RWPE2 (cell line): ENCODE measurements around the gene WNT6.

Source experiments
- ATAC-seq: fragments of 200-7000 bp; cut with Tn5 transposase; 3 replicates; pipeline ENCODE4 v1.9.1; 2021; ENCODE audit warnings: low read depth
- DNase-seq: peaks from one replicate; pipeline ENCODE4 v3.0.0-alpha.2; 2020; ENCODE audit warnings: low spot score
- H3K27ac ChIP-seq: fragments of 450-650 bp; 2 replicates; pipeline ENCODE4 v1.5.1; 2017; ENCODE audit warnings: mild to moderate bottlenecking; ENCODE audit not compliant: poor library complexity, severe bottlenecking
- H3K27me3 ChIP-seq: fragments of 250-450 bp; sonication (Bioruptor Pico); 2 replicates; pipeline ENCODE4 v1.5.1; 2021; ENCODE audit warnings: mild to moderate bottlenecking, moderate library complexity; ENCODE audit not compliant: insufficient read depth, poor library complexity, severe bottlenecking
- H3K36me3 ChIP-seq: fragments of 250-450 bp; sonication (Bioruptor Pico); 2 replicates; pipeline ENCODE4 v1.5.1; 2020; ENCODE audit warnings: low read depth, mild to moderate bottlenecking, moderate library complexity
- H3K4me1 ChIP-seq: fragments of 250-450 bp; sonication (Bioruptor Pico); 2 replicates; pipeline ENCODE4 v1.5.1; 2021; ENCODE audit warnings: mild to moderate bottlenecking, moderate library complexity; ENCODE audit not compliant: insufficient read depth, poor library complexity, severe bottlenecking
- H3K4me3 ChIP-seq: fragments of 250-450 bp; sonication (Bioruptor Pico); 2 replicates; pipeline ENCODE4 v1.5.1; 2021; ENCODE audit warnings: mild to moderate bottlenecking, moderate library complexity; ENCODE audit not compliant: severe bottlenecking
- H3K9me3 ChIP-seq: fragments of 250-450 bp; sonication (Bioruptor Pico); 2 replicates; pipeline ENCODE4 v1.5.1; 2021; ENCODE audit warnings: mild to moderate bottlenecking, moderate library complexity; ENCODE audit not compliant: severe bottlenecking
- TF ChIP-seq, protein P1 (sequence below): fragments of 450-650 bp; IDR thresholded peaks from one replicate; pipeline ENCODE4 v1.5.1; 2017; ENCODE audit warnings: mild to moderate bottlenecking, moderate library complexity; ENCODE audit not compliant: poor library complexity, severe bottlenecking

Gene WNT6

DNA sequence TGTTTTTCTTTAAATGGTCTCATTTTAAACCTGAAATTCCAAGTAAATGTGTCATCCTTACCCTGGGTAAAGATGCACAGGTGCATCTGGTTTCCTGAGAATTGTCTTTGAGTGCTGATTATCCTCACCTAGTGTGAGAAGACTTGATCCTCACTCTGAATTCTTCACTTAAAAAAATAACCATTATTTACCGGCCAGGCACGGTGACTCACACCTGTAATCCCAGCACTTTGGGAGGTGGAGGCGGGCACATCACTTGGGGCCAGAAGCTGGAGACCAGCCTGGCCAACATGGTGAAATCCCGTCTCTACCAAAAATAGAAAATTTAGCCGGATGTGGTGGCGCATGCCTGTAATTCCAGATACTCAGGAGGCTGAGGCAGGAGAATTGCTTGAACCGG, 9.9 kb upstream of the WNT6 start:
- peak overlapping the region; percentile 4 for H3K27ac ChIP-seq

GRCh38 chr2:218850796-218851195, 8.8 kb upstream of the WNT6 start:
- ATAC-seq (no peak), DNase-seq (no peak)
- Histone ChIP-seq H3K9me3 (no peaks in the 10 kb centered on the region), H3K36me3 (no peaks in the 10 kb centered on the region), H3K4me1 (peaks cover 3% of the 10 kb centered on the region), H3K4me3 (no peak overlapping the region), H3K27ac (no peak overlapping the region), H3K27me3 (peaks cover 3% of the 10 kb centered on the region)
- TF ChIP-seq, protein P1, sequence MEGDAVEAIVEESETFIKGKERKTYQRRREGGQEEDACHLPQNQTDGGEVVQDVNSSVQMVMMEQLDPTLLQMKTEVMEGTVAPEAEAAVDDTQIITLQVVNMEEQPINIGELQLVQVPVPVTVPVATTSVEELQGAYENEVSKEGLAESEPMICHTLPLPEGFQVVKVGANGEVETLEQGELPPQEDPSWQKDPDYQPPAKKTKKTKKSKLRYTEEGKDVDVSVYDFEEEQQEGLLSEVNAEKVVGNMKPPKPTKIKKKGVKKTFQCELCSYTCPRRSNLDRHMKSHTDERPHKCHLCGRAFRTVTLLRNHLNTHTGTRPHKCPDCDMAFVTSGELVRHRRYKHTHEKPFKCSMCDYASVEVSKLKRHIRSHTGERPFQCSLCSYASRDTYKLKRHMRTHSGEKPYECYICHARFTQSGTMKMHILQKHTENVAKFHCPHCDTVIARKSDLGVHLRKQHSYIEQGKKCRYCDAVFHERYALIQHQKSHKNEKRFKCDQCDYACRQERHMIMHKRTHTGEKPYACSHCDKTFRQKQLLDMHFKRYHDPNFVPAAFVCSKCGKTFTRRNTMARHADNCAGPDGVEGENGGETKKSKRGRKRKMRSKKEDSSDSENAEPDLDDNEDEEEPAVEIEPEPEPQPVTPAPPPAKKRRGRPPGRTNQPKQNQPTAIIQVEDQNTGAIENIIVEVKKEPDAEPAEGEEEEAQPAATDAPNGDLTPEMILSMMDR: no peak

More for the DNA sequence above, 9.9 kb upstream of the WNT6 start:
- Histone ChIP-seq H3K36me3 (no peaks in the 10 kb centered on the region), H3K4me1 (peaks cover 3% of the 10 kb centered on the region), H3K27me3 (peaks cover 3% of the 10 kb centered on the region), H3K4me3 (no peak overlapping the region), H3K9me3 (no peaks in the 10 kb centered on the region)
- DNase-seq (no peak), ATAC-seq (peak; percentile 69)
- TF ChIP-seq, protein P1: no peak

DNA sequence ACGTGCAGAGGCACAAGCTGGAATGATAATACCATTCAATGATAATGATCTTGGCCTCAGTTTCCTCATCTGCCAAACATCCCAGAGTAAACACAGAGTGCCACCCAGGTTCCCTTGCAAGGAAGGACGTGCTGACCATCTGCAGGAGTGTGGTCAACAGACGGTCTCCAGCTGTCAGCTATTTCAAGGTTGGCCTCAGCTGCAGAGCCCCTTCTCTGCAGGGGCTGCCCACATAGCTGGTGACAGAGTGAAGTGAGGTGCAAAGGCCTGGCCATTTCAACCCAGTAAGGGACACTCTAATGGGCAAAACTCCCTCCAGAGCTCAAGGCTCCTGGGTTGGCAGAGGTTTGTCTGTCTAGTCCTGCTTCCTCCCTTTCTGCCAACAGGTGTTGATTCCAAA, 8.3 kb upstream of the WNT6 start:
- TF ChIP-seq, protein P1: no peak
- peaks cover 3% of the 10 kb centered on the region for H3K4me1 ChIP-seq
- H3K27ac ChIP-seq: no peak overlapping the region
- peaks cover 3% of the 10 kb centered on the region for H3K27me3 ChIP-seq
- ATAC-seq (no peak), DNase-seq (no peak)
- no peaks in the 10 kb centered on the region for H3K36me3 ChIP-seq
- H3K9me3 ChIP-seq: no peaks in the 10 kb centered on the region
- H3K4me3 ChIP-seq: no peak overlapping the region

DNA sequence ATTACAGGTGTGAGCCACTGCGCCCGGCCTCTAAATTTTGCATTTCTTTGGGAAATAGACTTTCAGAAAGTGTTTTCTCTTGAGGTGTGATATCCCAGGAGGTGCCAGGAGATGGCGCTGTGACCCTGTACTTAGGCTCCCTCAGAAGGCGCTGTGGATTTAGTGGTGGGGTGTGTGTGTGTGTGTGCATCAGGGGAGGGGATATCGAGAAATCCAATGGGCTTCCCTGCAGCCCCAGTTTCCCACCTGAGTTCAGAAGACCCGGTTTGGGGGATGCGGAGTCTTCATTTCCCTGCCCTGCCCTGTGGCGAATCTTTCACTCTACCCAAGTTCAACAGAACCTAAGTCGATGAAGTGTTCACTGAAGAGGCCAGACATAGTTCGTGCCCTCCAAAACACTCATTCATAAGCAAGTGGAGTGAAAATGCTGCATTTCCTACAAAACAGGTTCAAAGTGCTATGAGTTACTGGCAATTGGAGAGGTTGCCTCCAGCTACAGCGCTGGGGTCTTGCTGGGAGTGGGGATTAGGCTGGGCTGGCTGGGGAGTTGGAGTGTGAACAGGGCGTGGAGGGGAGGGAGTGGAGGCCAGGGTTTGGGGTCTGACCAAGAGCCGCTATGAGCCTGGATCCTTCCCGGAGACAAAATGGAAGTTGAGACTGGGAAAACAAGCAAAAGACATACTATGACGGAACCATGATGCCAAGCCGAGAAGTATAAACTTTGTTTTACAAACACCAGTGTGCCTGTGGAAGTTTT, 6.5 kb upstream of the WNT6 start:
- TF ChIP-seq, protein P1: peak; percentile 80
- no peak for DNase-seq
- Histone ChIP-seq H3K27ac (no peak overlapping the region), H3K4me1 (peaks cover 3% of the 10 kb centered on the region), H3K36me3 (no peaks in the 10 kb centered on the region), H3K9me3 (no peaks in the 10 kb centered on the region), H3K27me3 (peaks cover 8% of the 10 kb centered on the region), H3K4me3 (no peak overlapping the region)
- peak; percentile 12; the same call in 1 of the 3 replicates for ATAC-seq

DNA sequence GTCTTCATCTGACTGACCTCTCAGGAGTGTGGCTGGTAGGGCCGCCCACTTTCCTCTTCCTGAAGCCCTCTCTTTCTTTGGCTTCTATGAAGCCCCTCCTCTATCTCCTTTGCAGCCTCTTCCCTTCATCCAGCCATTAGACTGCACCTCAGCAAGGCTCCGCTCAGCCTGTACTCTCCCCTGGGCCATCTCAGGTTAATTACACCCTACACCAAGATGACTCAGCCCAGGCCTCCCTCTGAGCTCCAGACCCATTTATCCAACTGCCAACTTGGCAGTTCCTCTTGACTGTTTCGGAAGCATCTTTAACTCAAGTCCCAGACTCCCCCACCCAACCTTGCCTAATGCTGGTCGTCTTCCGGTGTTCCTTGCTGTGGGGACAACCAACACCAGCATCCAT, 5.8 kb upstream of the WNT6 start:
- DNase-seq (no peak), ATAC-seq (peak; percentile 53)
- H3K27me3 ChIP-seq: peaks cover 15% of the 10 kb centered on the region
- TF ChIP-seq, protein P1: no peak
- H3K4me1 ChIP-seq: peaks cover 3% of the 10 kb centered on the region
- H3K9me3 ChIP-seq: no peaks in the 10 kb centered on the region
- H3K36me3 ChIP-seq: no peaks in the 10 kb centered on the region
- H3K4me3 ChIP-seq: no peak overlapping the region
- no peak overlapping the region for H3K27ac ChIP-seq
